Neural cell (in vitro differentiated cells): ENCODE results near the gene EEF1A2. TPM values are rescaled to one million over a fixed set of nuclear protein-coding genes. Genes with fewer than 3 reads are reported as not detected.

ENCODE experiments used
- H2AFZ ChIP-seq: fragments of 200-600, 300-800 bp; sonication (generic), shearing (Covaris generic); 2 replicates; pipeline ENCODE4 v1.6.0; 2014; ENCODE audit warnings: low read depth, mild to moderate bottlenecking, antibody characterized with exemption, low read length, moderate library complexity
- H3F3A ChIP-seq: fragments of 200-600 bp; shearing (Covaris generic); 2 replicates; pipeline ENCODE4 v1.6.1; 2016; ENCODE audit warnings: mild to moderate bottlenecking, moderate library complexity, mixed read lengths, antibody characterized with exemption, low read length; ENCODE audit not compliant: insufficient read depth, poor library complexity, severe bottlenecking
- H3K27ac ChIP-seq: fragments of 200-600, 300-800 bp; sonication (generic), shearing (Covaris generic); 2 replicates; pipeline ENCODE4 v1.5.1; 2014; ENCODE audit warnings: mild to moderate bottlenecking, low read length, moderate library complexity
- H3K27me3 ChIP-seq: fragments of 300-800, 200-600 bp; sonication (generic), shearing (Covaris generic); 2 replicates; pipeline ENCODE4 v1.6.0; 2014; ENCODE audit warnings: mild to moderate bottlenecking, low read depth, low read length, moderate library complexity; ENCODE audit not compliant: insufficient read depth
- H3K36me3 ChIP-seq: fragments of 300-800, 200-600 bp; sonication (generic), shearing (Covaris generic); 2 replicates; pipeline ENCODE4 v1.5.1; 2014; ENCODE audit warnings: mild to moderate bottlenecking, antibody characterized with exemption, low read length, moderate library complexity; ENCODE audit not compliant: insufficient read depth
- H3K4me2 ChIP-seq: fragments of 300-800, 200-600 bp; sonication (generic), shearing (Covaris generic); 2 replicates; pipeline ENCODE4 v1.6.0; 2014; ENCODE audit warnings: mild to moderate bottlenecking, low read length
- H3K4me3 ChIP-seq: fragments of 300-800, 200-600 bp; sonication (generic), shearing (Covaris generic); 2 replicates; pipeline ENCODE4 v1.5.1; 2014; ENCODE audit warnings: mild to moderate bottlenecking, low read length, moderate library complexity
- H3K79me2 ChIP-seq: fragments of 200-600 bp; shearing (Covaris generic); replicated peaks from 2 replicates; pipeline ENCODE4 v1.6.0; 2014; ENCODE audit warnings: mild to moderate bottlenecking, low read length, moderate library complexity; ENCODE audit not compliant: insufficient read depth
- H3K9ac ChIP-seq: fragments of 300-800, 200-600 bp; sonication (generic), shearing (Covaris generic); 2 replicates; pipeline ENCODE4 v1.6.1; 2016; ENCODE audit warnings: mild to moderate bottlenecking, low read length, mixed read lengths
- H3K9me2 ChIP-seq: fragments of 200-600 bp; shearing (Covaris generic); 2 replicates; pipeline ENCODE4 v1.6.1; 2016; ENCODE audit warnings: mild to moderate bottlenecking, low read length, mixed read lengths; ENCODE audit not compliant: insufficient read depth
- H3K9me3 ChIP-seq: fragments of 200-600, 300-800 bp; sonication (generic), shearing (Covaris generic); 2 replicates; pipeline ENCODE4 v1.6.1; 2016; ENCODE audit warnings: mild to moderate bottlenecking, mixed run types, low read length, moderate library complexity, mixed read lengths
- H4K20me1 ChIP-seq: fragments of 200-600 bp; shearing (Covaris generic); 2 replicates; pipeline ENCODE4 v1.6.1; 2016; ENCODE audit warnings: mild to moderate bottlenecking, mixed run types; ENCODE audit not compliant: insufficient read depth
- EP300 ChIP-seq: fragments of 450-650 bp; conservative IDR thresholded peaks from 2 replicates; pipeline ENCODE4 v1.6.1; 2014; ENCODE audit warnings: antibody characterized with exemption, mild to moderate bottlenecking, moderate library complexity; ENCODE audit not compliant: poor library complexity, severe bottlenecking
- EZH2 ChIP-seq: fragments of 200-600, 300-800 bp; shearing (Covaris generic), sonication (generic); IDR thresholded peaks from 2 replicates; pipeline ENCODE4 v1.6.1; 2014; ENCODE audit warnings: antibody characterized with exemption, low read length, borderline replicate concordance, mild to moderate bottlenecking; ENCODE audit not compliant: insufficient read depth, poor library complexity, severe bottlenecking
- MXI1 ChIP-seq: fragments of 450-650 bp; conservative IDR thresholded peaks from 2 replicates; pipeline ENCODE4 v1.6.1; 2014; ENCODE audit warnings: antibody characterized with exemption, mild to moderate bottlenecking; ENCODE audit not compliant: poor library complexity, severe bottlenecking
- POLR2AphosphoS5 ChIP-seq: IDR thresholded peaks from 2 replicates; pipeline ENCODE4 v1.6.1; 2012
- RAD21 ChIP-seq: fragments of 450-650 bp; conservative IDR thresholded peaks from 2 replicates; pipeline ENCODE4 v1.6.1; 2014; ENCODE audit warnings: antibody characterized with exemption, mild to moderate bottlenecking, moderate library complexity
- SMC3 ChIP-seq: fragments of 450-650 bp; conservative IDR thresholded peaks from 2 replicates; pipeline ENCODE4 v1.6.1; 2014; ENCODE audit warnings: antibody characterized with exemption, mild to moderate bottlenecking, moderate library complexity; ENCODE audit not compliant: poor library complexity
- TAF1 ChIP-seq: IDR thresholded peaks from 2 replicates; pipeline ENCODE4 v1.6.1; 2012; ENCODE audit warnings: low read depth
- polyA plus RNA-seq: library from polyadenylated mRNA; depleted of rRNA; stranded (reverse); fragments of >200 nt; gene quantifications from 2 replicates; pipeline ENCODE4 v1.2.3, GENCODE V29; 2014
- TF ChIP-seq, protein P1 (sequence below): IDR thresholded peaks from 2 replicates; pipeline ENCODE4 v1.6.1; 2012; ENCODE audit warnings: borderline replicate concordance
- TF ChIP-seq, protein P2 (sequence below): fragments of 450-650 bp; IDR thresholded peaks from 2 replicates; pipeline ENCODE4 v1.5.1; 2014; ENCODE audit warnings: antibody characterized with exemption, mild to moderate bottlenecking, moderate library complexity; ENCODE audit not compliant: poor library complexity, severe bottlenecking

The EEF1A2 gene
- polyA plus RNA-seq, 1 donor from 2014 or later = 208 TPM

DNA sequence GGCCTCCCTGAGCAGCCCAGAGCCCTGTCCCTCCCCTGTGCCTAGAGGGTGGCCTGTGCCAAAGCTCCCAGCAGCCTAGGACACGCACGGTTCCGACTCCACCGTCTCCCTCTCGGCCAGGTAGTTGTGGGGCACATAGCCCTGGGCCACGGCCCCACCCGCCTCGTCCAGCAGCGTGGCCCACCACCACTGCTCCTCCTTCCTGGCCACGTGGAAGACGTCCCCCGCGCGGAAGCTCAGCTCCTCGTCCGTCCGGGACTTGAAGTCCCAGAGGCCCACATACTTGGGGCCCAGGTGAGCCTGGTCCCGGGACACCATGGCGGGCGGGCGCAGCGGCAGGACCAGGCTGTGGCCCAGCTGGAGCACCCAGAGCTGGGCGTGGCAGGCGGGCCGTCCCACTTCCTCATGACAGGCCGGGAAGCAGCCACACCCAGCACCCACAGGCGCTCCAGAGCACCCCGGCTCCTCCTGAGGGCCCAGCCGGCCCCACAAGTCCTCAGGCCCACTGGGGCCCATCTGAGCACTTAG is 38.2 kb upstream of the EEF1A2 start, which contains the start of gene PTK6:
Gene PTK6 (minus strand): TSS at position 380 of the 528 bp plus-strand sequence. CDS start 62 bp downstream, at position 318.
- TF ChIP-seq RAD21 = no peak
- TF ChIP-seq POLR2AphosphoS5 = no peak
- no peak for TF ChIP-seq EP300
- TF ChIP-seq, protein P1, sequence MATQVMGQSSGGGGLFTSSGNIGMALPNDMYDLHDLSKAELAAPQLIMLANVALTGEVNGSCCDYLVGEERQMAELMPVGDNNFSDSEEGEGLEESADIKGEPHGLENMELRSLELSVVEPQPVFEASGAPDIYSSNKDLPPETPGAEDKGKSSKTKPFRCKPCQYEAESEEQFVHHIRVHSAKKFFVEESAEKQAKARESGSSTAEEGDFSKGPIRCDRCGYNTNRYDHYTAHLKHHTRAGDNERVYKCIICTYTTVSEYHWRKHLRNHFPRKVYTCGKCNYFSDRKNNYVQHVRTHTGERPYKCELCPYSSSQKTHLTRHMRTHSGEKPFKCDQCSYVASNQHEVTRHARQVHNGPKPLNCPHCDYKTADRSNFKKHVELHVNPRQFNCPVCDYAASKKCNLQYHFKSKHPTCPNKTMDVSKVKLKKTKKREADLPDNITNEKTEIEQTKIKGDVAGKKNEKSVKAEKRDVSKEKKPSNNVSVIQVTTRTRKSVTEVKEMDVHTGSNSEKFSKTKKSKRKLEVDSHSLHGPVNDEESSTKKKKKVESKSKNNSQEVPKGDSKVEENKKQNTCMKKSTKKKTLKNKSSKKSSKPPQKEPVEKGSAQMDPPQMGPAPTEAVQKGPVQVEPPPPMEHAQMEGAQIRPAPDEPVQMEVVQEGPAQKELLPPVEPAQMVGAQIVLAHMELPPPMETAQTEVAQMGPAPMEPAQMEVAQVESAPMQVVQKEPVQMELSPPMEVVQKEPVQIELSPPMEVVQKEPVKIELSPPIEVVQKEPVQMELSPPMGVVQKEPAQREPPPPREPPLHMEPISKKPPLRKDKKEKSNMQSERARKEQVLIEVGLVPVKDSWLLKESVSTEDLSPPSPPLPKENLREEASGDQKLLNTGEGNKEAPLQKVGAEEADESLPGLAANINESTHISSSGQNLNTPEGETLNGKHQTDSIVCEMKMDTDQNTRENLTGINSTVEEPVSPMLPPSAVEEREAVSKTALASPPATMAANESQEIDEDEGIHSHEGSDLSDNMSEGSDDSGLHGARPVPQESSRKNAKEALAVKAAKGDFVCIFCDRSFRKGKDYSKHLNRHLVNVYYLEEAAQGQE = no peak
- no peak for TF ChIP-seq SMC3
- no peak for TF ChIP-seq EZH2
- TF ChIP-seq MXI1 = no peak
- no peak for TF ChIP-seq TAF1
- TF ChIP-seq, protein P2, sequence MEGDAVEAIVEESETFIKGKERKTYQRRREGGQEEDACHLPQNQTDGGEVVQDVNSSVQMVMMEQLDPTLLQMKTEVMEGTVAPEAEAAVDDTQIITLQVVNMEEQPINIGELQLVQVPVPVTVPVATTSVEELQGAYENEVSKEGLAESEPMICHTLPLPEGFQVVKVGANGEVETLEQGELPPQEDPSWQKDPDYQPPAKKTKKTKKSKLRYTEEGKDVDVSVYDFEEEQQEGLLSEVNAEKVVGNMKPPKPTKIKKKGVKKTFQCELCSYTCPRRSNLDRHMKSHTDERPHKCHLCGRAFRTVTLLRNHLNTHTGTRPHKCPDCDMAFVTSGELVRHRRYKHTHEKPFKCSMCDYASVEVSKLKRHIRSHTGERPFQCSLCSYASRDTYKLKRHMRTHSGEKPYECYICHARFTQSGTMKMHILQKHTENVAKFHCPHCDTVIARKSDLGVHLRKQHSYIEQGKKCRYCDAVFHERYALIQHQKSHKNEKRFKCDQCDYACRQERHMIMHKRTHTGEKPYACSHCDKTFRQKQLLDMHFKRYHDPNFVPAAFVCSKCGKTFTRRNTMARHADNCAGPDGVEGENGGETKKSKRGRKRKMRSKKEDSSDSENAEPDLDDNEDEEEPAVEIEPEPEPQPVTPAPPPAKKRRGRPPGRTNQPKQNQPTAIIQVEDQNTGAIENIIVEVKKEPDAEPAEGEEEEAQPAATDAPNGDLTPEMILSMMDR = no peak
- no peak within 1 kb of the TSS for H2AFZ ChIP-seq
- H4K20me1 ChIP-seq = no peaks in the 10 kb centered on the region
- H3K4me3 ChIP-seq = no peak within 1 kb of the TSS
- no peaks in the 10 kb centered on the region for H3K36me3 ChIP-seq
- no peaks in the 10 kb centered on the region for H3K9me3 ChIP-seq
- H3K9me2 ChIP-seq = no peaks in the 10 kb centered on the region
- H3K9ac ChIP-seq = no peak within 1 kb of the TSS
- no peak within 1 kb of the TSS for H3K27ac ChIP-seq
- H3K4me2 ChIP-seq = no peak within 1 kb of the TSS
- no peaks in the 10 kb centered on the region for H3K79me2 ChIP-seq
- H3K27me3 ChIP-seq = no peaks in the 10 kb centered on the region
- no peaks in the 10 kb centered on the region for H3F3A ChIP-seq

DNA sequence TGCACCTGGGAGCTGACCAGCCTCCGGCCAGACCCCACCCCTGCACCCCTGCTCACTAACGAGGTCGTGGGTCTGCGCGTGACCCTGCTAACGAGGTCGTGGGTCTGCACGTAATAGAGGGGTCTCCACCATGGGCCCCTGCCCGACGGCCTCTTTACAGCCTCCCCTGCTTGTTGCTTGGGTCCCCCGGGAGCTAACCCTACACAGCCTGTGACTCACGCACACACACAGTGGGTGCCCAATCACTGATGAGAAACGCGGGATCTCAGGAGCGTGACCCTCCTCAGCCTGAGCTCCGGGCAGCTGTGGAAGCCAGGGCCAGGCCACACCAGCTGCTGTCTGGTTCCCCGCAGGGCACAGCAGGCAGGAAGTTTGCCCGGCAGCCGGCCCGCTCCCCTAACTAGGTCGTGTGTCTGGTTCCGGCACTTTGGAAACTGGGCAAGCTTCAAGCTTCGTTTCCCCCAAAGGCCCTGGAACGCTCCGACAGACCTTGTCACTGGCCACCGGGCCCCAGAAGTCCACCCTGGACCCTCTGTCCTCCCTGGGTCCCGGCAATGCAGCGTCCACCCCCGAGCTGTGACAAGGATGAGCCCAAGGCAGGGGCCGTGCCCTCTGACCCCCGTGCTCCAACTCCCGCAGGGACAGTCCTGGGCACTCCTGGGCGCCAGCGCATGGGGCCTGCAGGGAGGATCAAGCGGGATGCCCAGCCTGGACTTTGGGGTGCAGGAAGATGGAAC is 37.5 kb upstream of the EEF1A2 start:
- Histone ChIP-seq H3K36me3 (no peaks in the 10 kb centered on the region), H3K27me3 (no peaks in the 10 kb centered on the region), H3K9me3 (no peaks in the 10 kb centered on the region), H3K79me2 (no peaks in the 10 kb centered on the region), H3K27ac (no peak overlapping the region), H3K4me2 (no peak overlapping the region), H3F3A (no peaks in the 10 kb centered on the region), H3K9ac (no peak overlapping the region), H3K9me2 (no peaks in the 10 kb centered on the region), H3K4me3 (no peak overlapping the region), H4K20me1 (no peaks in the 10 kb centered on the region), H2AFZ (no peak overlapping the region)
- TF ChIP-seq EZH2 (no peak), SMC3 (no peak), MXI1 (no peak), TAF1 (no peak), RAD21 (no peak), EP300 (no peak), POLR2AphosphoS5 (no peak)
- TF ChIP-seq, protein P2 = no peak
- TF ChIP-seq, protein P1 = no peak
